Measurements from ENCODE around the gene FBLN1.
"Not testable (repeated sequence)": the region's sequence is repeated elsewhere in the genome, so short reads cannot be mapped to it uniquely, and the experiment has no call there.

The FBLN1 gene

DNA sequence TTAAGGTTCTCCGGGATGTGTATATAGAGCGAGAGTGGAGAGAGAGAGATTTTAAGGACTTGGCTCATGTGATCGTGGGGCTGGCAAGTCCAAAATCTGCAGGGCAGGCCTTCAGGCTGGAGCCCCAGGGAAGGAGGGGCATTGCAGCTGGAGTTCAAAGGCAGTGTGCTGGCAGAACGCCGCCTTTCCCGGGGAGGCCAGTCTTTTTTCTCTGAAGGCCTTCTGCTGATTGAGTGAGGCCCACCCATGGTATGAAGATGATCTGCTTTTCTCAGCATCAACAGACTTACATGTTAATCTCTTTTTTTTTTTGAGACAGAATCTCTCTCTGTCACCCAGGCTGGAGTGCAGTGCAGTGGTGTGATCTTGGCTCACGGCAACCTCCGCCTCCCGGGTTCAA, 25.4 kb downstream of the FBLN1 start:
- DNase-seq (ENCODE audit: low spot score) = no peak

DNA sequence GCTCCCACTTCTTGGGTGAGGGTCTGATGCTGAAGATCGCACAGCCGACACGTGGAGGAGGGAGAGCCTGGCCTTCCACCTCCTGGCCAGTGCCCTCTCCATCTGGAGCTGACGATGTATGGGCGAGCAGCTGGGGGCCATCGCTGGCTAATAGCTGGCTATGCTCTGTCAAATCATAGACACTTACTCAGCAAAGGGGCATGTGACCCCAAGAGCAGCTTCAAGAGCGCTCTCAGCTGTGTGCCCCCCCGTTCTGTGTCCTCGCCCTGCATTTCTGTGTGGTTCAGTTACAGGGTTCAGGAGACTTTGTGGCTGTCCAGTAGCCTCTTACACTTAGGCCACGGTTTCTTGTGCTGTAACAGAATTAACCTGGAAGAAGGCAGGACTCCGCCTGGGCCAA, 26.4 kb downstream of the FBLN1 start:
- DNase-seq (ENCODE audit: low spot score) = no peak

DNA sequence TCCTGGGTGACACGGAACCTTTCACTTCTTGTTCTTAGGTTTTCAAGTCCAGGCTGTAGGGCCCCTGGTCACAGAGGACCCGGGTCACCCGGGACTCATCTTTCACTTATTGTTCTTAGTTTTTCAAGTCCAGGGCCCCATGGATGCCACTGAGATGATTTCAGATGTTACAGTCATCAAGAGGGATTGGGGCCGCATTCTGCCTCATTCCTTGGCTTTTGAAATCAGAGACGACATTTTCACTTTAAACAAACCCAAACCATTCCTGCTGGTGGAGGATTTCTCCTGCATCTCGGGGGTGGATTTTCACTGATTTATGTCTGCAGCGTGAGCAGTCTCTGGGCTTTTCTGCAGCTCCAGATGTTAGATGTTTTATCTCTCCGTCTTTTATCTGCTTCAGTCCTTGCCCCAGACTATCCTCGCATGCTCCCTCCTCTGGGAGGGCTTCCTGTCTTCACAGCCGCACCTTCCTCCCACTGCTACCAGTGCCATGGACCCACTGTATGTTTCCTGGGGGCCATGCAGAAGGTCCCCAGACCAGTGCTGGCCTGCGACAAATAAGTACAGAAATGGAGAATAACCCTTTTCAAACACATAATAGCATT, 27.4 kb downstream of the FBLN1 start:
- DNase-seq (ENCODE audit: low spot score) = no peak

DNA sequence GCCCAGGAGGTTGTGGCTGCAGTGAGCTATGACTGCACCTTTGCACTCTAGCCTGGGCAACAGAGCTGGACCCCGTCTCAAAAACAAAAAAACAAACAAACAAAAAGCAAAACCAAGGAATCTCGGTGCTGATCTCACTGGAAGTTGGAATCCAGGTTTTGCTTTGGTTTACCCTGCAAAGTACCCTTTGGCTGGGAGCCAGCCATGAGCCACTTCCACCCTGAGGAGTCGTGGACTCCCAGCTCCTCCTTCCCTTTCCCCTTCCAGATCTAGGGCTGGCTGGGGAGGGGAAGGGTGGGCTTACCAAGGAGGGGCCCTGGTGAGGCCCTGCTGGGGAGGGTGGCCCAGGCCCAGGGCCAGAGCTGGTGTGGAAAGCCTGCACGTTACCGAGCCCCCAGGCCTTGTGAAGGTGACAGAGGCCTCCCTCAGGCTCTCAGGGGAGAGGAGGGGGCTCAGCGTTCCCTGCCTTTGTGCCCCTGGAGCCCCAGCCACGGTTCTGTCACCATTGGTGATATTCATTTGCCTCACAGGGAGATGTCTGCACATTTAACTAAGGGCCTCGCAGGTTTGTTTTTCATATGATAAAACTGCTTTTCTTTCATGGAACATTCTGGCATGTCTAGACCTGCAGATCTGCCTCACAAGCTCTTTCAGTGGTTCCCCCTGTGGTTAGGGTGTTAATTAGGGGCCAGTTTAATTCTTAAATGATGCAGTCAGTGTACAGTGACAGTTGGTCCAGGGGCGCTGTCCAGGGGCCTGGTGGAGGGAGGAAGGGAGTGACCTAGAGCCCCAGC, 29.0 kb downstream of the FBLN1 start:
- no peak for DNase-seq (ENCODE audit: low spot score)

DNA sequence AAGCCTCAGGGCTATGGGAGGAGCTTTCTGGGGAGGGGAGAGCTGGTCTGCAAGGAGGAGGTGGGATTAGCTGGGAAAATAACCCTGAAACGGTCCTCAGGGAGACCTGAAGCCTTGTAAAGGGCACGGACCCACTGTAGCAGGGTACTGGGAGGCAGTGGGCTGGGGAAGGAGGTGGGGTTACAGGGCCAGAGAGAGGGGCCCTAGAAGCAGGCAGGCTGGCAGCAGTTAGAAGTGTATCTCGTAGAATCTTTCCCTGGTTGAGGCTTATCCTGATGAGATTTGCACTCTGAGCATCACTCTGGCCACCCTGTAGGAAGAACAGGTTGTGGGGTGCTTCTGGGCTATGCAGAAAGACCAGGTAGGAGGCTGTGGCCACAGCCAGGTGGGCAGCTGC, 29.6 kb downstream of the FBLN1 start:
- no peak for DNase-seq (ENCODE audit: low spot score)

DNA sequence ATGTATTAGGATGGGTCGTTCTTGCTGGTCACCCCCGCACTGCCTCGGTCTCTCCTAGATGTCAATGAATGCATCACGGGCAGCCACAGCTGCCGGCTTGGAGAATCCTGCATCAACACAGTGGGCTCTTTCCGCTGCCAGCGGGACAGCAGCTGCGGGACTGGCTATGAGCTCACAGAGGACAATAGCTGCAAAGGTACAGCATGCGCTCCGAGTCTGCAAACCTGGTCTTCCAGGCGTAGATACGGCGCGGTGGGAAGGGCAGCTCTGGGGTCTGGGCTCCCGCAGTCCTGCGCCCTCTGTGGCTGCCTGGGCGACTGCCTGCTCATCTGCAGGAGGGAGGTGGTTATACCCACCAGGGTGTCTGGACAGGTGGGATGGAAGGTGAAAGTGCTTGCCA, 31.0 kb downstream of the FBLN1 start:
- no peak for DNase-seq (ENCODE audit: low spot score)

DNA sequence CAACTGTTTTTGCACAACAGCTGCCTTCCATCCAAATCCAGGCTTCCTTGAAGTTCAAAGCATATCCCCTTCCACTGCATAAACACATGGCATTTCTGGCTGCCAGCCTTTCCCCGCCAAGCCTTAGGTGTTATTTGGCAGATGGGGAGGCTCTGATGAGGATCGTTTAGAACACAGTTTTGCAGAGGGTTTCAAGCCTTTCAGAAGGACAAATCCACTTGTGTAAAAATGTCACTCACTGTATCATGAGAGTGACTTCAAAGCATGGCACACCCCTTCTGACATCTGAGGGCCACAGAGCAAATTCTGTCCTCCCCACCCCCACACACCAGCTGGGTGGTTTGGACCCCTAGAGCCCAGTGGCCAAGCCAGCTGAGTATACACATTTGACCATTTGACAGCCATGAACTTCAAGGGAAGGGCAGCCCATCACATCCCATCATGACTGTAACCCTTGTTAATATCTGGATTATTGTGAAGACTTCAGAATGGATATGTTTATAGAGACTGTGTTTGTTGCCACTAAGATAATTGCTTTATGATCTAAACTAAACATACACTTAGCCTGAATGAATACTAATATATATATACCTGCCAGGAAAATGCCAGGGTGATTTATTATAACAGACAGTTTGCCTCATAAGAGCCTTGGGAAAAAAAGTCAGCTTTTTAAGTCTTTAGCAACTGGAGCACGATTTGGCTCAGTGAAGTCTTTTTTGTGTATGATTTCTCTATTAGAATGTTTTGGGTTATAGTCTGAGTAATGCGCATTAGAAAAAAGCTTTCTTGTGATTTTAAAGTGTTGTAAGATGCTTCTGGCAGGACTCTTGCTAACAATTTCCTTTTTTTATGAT, 31.9 kb downstream of the FBLN1 start:
- no peak for DNase-seq (ENCODE audit: low spot score)

DNA sequence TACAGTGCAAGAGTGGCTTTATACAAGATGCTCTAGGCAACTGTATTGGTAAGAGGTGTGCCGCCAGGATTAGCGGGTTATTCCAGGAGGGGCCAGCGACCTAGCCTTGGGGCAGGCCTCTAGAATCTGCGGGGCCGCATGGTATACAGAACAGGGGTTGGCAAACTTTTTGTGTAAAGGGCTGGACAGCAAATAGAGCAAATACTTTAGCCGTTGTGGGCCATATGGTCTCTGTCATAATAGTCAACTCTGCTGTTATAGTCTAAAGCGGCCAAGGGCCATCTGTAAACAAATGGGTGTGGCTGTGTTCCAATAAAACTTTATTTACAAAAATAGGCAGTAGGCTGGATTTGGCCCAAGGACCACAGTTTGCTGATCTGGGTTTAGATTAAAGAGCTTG, 32.6 kb downstream of the FBLN1 start:
- no peak for DNase-seq (ENCODE audit: low spot score)

DNA sequence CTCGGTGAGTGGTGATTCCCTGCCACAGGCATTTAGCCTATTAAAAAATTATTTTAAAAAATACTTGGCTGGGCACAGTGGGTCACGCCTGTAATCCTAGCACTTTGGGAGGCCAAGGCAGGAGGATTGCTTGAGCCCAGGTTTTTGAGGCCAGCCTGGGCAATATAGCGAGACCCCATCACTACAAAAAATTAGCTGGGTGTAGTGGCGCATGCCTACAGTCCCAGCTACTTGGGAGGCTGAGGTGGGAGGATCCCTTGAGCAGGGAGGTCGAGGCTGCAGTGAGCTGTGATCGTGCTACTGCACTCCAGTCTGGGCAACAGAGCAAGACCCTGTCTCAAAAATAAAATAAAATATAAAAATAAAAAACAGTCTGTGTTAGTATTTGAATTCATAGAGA, 33.2 kb downstream of the FBLN1 start:
- DNase-seq (ENCODE audit: low spot score) = not testable (repeated sequence)

DNA sequence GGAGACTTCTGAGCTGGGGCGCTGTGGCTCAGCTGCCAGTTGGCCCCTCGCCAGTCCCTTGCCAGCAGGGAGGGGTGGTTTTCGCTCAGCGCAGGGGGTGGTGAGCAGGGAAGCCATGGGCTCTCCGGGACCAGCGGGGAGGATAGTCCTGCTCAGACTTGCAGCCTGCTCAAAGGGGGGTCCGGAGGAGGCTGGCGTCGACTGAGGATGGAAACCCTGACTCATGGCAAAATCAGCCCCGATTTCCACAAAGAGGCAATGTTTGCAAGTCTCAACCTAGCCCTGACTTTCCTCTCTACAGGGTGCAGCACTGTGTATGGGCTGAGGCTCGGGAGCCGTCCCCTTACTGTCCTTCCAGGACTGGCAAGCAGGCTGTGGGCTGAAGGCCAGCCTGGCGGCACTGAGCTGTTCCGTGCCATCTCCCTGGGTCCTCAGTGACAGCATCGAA, 35.1 kb downstream of the FBLN1 start:
- no peak for DNase-seq (ENCODE audit: low spot score)

DNA sequence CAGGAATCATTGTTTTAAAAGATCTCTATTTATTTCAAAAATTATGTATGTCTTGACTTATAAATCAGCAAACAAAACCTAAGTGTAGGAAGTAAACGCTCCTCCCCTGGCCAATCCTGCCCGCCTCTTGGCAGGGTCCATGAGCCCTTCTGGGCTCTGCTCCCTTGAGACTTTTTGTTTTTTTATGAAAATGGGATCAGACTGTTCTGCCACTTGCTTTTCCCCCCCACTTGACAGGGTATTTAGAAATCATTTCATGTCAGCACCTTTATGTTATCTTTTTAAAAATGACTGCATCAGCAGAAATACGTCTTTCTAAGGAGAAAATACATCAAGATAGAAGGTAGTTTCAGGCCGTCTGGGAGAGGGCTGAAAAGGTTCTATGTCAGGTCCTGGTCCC, 35.6 kb downstream of the FBLN1 start:
- no peak for DNase-seq (ENCODE audit: low spot score)

DNA sequence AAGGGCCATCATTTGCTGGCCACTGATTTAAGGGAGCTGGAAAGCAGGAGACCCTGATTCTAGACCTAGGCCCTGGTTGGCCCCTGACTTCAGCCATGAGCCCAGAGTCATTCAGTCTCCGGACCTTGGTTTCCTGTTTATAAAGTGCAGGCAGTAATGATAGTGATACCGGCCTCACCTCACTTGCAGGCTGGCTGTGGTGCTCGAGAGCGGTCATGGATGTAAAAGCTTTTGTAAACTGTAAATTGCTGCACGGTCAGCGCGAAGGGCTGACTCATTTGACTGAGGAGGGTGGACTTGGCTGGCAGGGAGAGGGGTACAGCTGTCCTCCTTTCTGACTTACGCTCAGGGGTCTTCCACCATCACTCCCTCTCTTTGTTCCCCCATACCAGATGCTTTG, 37.4 kb downstream of the FBLN1 start:
- DNase-seq (ENCODE audit: low spot score) = no peak

DNA sequence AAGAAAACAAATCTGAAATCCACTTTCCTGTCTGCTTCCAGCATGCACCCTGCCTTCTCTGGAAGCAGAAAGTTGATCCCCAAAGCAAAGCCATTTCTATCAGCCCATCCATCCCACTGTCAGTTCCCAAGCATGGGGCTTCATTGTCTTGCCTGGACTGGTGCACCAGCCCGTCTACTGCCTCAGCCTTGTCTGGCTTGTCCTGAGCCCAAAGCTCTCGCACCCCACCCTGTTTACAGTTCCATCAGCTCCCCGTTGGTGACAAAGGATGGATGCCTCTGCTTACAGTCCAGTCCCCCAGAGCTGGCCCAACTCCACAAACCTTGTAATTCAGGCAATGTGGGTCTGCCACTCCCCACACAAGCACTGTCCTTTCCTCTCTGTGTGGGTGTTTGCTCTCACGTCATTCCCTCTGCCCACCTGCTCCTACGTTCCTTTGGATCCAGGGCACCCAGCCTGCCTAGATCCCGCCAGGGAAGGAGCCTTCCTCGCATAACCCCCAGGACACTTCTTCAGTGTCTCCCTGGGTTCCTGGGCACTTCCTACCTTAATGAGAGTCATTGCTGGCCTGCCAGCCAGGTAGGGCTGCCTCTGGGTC, 38.8 kb downstream of the FBLN1 start:
- DNase-seq (ENCODE audit: low spot score) = no peak

DNA sequence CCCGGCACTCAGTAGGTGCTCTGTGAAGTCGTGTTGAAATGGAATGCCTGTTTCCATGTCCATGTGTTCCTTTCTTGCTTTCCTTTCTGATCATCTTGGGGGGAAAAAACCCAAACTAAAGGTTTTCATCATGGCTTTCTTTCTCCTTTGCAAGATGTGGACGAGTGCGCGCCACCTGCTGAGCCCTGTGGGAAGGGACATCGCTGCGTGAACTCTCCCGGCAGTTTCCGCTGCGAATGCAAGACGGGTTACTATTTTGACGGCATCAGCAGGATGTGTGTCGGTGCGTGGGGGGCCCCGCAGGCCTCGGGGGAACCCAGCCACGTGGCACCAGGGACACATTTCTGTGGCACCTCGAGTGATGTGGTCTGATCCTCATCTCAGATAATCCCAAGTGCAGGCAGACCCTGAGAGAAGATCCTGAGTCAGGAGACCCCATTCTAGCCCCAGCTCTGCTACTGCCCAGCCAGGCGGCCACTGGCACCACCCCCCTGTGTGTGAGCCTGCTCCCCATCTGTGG, 39.4 kb downstream of the FBLN1 start:
- no peak for DNase-seq (ENCODE audit: low spot score)

DNA sequence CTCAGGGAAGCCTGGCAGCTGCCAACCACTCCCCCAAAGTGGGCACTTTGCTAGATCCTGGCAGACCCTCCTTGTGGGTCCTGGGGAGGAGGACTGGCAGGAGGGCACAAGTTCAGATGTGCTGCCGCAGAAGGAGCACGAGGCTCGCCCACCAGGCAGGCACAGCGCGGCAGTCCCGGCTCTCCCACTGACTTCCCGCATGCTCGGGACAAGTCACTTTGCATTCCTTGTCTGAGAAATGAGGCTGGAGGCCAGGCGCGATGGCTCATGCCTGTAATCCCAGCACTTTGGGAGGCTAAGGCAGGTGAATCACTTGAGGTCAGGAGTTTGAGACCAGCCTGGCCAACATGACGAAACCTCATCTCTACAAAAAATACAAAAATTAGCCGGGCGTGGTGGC, 40.1 kb downstream of the FBLN1 start:
- DNase-seq (ENCODE audit: low spot score) = not testable (repeated sequence)

DNA sequence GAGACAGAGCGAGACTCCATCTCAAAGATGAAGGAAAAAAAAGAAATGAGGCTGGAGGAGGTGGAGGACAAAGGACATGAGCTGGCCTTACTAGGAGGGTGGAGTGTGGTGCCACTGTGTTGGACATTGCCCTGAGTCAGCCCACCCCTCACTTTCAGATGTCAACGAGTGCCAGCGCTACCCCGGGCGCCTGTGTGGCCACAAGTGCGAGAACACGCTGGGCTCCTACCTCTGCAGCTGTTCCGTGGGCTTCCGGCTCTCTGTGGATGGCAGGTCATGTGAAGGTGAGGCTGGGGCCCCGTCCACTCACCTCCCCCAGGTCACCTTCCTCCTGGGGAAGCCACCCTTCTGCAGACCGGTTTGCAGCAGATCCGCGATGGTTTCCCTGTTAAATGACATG, 40.6 kb downstream of the FBLN1 start:
- DNase-seq (ENCODE audit: low spot score) = no peak

DNA sequence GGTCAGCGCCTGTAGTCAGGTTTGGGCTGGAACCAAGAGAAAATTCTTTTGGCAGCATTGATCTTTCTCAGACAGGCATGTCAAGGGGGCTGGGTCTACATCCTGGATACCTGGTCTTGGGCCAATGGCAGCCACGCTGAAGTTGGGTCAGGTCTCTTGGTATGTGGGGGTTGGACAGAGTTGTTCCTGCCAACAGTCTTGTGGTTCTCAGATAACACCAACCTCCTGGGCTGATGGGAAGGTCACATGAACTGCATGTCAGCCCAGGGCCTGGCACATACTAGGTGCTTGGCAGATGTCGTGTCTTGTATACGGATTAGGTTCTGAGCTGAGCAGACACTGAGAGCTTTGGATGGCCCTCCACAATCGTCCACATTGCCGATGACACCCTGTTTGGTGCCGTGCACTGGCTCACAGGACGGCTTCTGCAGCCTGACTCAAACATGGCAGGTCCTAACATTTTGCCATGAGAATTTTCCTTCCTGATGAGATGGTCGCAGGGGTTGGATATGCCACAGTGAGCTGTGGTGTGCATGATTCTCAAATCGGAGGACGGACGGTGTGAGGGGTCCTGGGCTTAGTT, 42.0 kb downstream of the FBLN1 start:
- no peak for DNase-seq (ENCODE audit: low spot score)

DNA sequence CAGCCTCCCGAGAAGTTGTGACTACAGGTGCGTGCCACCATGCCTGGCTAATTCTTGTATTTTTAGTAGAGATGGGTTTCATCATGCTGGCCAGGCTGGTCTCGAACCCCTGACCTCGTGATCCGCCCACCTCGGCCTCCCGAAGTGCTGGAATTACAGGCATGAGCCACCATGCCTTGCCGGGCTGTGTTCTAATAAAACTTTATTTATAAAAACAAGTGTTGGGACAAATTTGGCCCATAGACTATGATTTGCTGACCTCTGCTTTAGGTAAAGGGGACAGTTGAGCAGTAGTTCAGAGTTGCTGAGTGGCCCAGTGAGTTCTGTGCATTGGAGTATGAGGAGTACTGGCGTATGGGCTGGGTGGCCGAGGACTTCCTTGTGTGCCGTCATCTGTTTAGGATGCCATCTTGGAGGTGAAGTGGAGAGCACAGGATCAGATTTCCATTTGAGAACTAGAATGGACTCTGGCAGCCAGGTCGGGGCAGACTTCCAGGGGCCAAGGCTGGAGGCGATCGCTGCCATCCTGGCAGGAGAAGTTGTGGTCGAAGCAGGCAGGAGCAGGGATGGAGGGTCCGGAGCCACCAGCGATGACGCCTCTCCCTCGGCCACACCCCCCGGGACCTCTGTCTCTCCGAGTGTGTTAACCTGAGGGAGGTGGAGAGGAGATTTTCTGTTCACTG, 43.8 kb downstream of the FBLN1 start:
- DNase-seq (ENCODE audit: low spot score) = no peak

DNA sequence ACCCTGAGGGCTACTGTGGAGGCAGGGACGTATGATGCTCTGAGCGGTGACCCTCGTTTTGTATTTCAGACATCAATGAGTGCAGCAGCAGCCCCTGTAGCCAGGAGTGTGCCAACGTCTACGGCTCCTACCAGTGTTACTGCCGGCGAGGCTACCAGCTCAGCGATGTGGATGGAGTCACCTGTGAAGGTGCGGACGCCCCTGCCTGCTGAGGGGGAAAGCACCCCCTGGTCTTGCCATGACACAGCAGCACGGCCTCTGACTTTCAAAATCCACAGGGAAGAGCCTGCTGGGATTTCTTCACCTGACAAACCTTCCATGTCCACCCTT, 44.3 kb downstream of the FBLN1 start:
- DNase-seq (ENCODE audit: low spot score) = no peak

DNA sequence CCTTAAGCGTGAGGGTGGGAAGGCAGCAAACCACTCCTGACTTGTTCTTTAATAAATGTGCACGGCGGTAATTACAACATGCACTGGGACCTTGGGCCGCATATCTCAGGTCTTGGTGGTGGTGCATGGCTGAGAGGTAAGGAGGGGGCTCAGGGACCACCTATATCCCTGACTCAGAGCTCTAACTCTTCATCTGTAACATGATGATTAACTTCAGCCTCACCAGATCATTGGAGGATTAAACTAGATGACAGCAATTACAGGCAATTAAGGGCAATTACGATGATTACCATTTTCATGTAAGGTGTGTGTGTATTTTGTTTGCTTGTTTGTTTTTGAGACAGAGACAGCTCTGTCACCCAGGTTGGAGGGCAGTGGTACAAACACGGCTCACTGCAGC, 45.0 kb downstream of the FBLN1 start:
- DNase-seq (ENCODE audit: low spot score) = no peak

DNA sequence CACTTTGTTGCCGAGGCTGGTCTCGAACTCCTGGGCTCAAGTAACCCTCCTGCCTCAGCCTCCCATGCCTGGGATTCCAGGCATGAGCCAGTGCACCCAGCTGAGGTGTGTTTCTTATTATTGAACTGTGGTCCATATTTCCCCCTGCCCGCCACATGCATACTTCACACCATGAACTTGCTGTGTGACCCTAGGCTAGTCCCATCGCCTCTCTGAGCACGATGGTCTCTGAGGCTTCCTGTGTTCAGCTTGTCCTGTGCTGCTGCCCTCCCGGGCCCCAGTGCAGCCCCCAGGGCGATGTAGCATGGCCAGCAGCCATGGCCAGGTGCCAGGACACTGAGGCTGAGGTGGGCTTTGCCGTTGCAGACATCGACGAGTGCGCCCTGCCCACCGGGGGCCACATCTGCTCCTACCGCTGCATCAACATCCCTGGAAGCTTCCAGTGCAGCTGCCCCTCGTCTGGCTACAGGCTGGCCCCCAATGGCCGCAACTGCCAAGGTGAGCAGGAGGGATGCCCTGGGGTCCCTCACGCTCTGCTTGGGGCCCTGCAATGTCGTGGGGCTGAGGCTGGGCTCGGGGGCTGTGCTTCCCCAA, 45.7 kb downstream of the FBLN1 start:
- DNase-seq (ENCODE audit: low spot score) = no peak

All from activated CD4-positive, alpha-beta T cell treated with anti-CD3 and anti-CD28 coated beads, Interleukin-2, Interleukin-4, amounts not matched to agents 100 ng/mL and 50 ng/mL, durations not matched to agents 16 hours and 8 hours (primary cell).